ENCODE results near the gene PARN.

DNA sequence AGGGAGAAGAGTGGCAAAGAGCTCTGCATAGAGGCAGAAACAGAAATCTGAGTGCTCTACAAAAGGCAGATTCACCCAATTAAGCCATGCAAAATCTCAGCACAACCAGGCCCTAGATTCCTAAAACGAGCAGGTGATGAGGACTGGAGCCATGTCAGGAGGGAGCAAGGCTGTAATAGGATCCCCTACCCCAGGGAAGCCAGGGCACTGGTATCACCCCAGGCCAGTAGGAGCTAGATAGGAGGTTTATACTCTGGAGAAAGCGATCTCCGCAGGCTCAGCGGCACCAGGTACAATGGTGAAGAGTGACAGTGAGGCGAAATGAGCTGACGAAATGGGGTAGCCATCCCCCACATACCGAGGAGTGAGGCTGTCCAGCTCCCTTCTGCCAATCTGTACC, 171.5 kb downstream of the PARN start:
- no peak for TF ChIP-seq POLR2AphosphoS5 (IDR thresholded peaks at IDR 0.05; ENCODE audit: low read depth, low read length)
- no peak for TF ChIP-seq POLR2A (IDR thresholded peaks at IDR 0.05; ENCODE audit: low read depth, low read length)
- no peak for TF ChIP-seq TAF1 (IDR thresholded peaks at IDR 0.05; ENCODE audit: low read depth, low read length)
- TF ChIP-seq SPI1 (IDR thresholded peaks at IDR 0.05; ENCODE audit: low read depth, low read length) = no peak
- no peak for TF ChIP-seq PAX5 (IDR thresholded peaks at IDR 0.05; ENCODE audit: insufficient read depth, low read length, severe bottlenecking)
